ENCODE results near the gene HINT1. TPM values are rescaled to one million over a fixed set of nuclear protein-coding genes. Genes with fewer than 3 reads are reported as not detected.

The HINT1 gene
- total and polyA plus RNA-seq, 9 of the 15 experiments (the other 6 are each of a cell fraction or from before 2014, with no cell fraction given), result 296 to 1,027 (median 500) TPM

DNA sequence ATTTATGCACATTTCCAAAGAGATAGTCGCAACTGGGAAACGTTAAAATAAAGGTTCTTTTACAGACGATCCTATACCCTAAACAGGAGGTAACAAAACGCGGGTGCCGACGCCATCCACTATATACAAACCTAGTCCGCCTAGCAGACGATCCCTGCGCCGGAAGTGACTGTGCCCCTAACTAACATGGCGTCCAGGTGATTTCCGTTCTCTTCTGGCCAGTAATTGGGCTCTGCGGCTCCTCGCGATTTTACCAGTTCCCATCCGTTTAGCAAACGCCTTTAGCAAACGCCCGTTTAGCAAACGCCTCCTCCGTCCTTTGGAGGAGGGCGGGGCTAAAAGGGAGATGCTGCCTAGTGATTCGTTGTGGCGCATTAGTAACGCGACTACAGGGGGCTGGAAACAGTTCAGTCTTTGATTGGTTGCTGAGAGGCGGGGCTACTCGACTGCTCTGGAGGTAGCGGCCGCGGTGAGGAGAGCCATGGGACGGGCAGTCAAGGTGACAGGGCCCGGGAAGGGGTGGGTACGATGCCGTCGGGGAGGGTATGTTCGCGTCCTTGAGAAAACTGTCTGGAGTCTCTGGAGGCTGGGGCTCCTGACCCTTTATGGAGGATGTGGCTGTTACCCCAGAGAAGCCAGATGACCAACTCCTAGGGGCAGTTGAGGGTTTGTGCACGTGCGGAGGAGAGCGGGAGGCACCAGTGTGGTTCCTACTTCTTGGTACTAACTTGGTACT, 5.7 kb upstream of the HINT1 start, which contains the start of gene LYRM7 (continued):
- TF ChIP-seq, protein P1, sequence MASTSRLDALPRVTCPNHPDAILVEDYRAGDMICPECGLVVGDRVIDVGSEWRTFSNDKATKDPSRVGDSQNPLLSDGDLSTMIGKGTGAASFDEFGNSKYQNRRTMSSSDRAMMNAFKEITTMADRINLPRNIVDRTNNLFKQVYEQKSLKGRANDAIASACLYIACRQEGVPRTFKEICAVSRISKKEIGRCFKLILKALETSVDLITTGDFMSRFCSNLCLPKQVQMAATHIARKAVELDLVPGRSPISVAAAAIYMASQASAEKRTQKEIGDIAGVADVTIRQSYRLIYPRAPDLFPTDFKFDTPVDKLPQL (IDR thresholded peaks at IDR 0.05; ENCODE audit: extremely low read depth, insufficient read length), result no peak
- TF ChIP-seq NCOA6 (IDR thresholded peaks at IDR 0.05) (peak; percentile 74), ZKSCAN3 (CRISPR knock-in tag; IDR thresholded peaks at IDR 0.05) (no peak), NR4A1 (CRISPR knock-in tag; IDR thresholded peaks at IDR 0.05) (no peak), NR4A1 (tag; IDR thresholded peaks at IDR 0.05) (no peak), GATAD2B (IDR thresholded peaks at IDR 0.05; ENCODE audit: borderline replicate concordance) (no peak), ZNF121 (CRISPR knock-in tag; conservative IDR thresholded peaks at IDR 0.05) (no peak), SMARCC2 (IDR thresholded peaks at IDR 0.05; ENCODE audit: low read depth) (no peak), ZKSCAN1 (IDR thresholded peaks at IDR 0.05; ENCODE audit: low read depth, low read length) (no peak), TCFL5 (CRISPR knock-in tag; conservative IDR thresholded peaks at IDR 0.05) (no peak), HOXB6 (CRISPR knock-in tag; IDR thresholded peaks at IDR 0.05; ENCODE audit: borderline replicate concordance) (no peak), DDX20 (tag; IDR thresholded peaks at IDR 0.05; ENCODE audit: low read depth) (no peak), ZNF124 (CRISPR knock-in tag; IDR thresholded peaks at IDR 0.05) (no peak), FOXM1 (IDR thresholded peaks at IDR 0.05; ENCODE audit: low read depth) (peak; percentile 55; the same call in 1 of the 2 replicates), FOXM1 (CRISPR knock-in tag; IDR thresholded peaks at IDR 0.05; ENCODE audit: low read depth) (no peak), SMAD3 (CRISPR knock-in tag; conservative IDR thresholded peaks at IDR 0.05) (no peak), LARP7 (IDR thresholded peaks at IDR 0.05) (no peak), ZNF785 (CRISPR knock-in tag; IDR thresholded peaks at IDR 0.05) (no peak), DNMT1 (IDR thresholded peaks at IDR 0.05) (no peak), HMG20B (CRISPR knock-in tag; IDR thresholded peaks at IDR 0.05) (no peak), SP1 (CRISPR knock-in tag; IDR thresholded peaks at IDR 0.05) (peak; percentile 68), ZNF253 (CRISPR knock-in tag; conservative IDR thresholded peaks at IDR 0.05) (no peak), ZEB2 (IDR thresholded peaks at IDR 0.05) (no peak), TRIM24 (IDR thresholded peaks at IDR 0.05) (no peak), ZNF644 (tag; IDR thresholded peaks at IDR 0.05; ENCODE audit: low read depth) (no peak), EP300 (IDR thresholded peaks at IDR 0.05; ENCODE audit: low read length) (peak; percentile 41; the same call in 1 of the 2 replicates), STAT5B (CRISPR knock-in tag; IDR thresholded peaks at IDR 0.05) (no peak), STAT5A (IDR thresholded peaks at IDR 0.05; ENCODE audit: borderline replicate concordance, low read length) (no peak; the same call in 1 of the 2 replicates), SRSF7 (optimal IDR thresholded peaks at IDR 0.05; ENCODE audit: low read depth, low read length) (no peak)
- TF ChIP-seq, protein P2, sequence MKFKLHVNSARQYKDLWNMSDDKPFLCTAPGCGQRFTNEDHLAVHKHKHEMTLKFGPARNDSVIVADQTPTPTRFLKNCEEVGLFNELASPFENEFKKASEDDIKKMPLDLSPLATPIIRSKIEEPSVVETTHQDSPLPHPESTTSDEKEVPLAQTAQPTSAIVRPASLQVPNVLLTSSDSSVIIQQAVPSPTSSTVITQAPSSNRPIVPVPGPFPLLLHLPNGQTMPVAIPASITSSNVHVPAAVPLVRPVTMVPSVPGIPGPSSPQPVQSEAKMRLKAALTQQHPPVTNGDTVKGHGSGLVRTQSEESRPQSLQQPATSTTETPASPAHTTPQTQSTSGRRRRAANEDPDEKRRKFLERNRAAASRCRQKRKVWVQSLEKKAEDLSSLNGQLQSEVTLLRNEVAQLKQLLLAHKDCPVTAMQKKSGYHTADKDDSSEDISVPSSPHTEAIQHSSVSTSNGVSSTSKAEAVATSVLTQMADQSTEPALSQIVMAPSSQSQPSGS (CRISPR knock-in tag; IDR thresholded peaks at IDR 0.05), result no peak
- TF ChIP-seq, protein P3, sequence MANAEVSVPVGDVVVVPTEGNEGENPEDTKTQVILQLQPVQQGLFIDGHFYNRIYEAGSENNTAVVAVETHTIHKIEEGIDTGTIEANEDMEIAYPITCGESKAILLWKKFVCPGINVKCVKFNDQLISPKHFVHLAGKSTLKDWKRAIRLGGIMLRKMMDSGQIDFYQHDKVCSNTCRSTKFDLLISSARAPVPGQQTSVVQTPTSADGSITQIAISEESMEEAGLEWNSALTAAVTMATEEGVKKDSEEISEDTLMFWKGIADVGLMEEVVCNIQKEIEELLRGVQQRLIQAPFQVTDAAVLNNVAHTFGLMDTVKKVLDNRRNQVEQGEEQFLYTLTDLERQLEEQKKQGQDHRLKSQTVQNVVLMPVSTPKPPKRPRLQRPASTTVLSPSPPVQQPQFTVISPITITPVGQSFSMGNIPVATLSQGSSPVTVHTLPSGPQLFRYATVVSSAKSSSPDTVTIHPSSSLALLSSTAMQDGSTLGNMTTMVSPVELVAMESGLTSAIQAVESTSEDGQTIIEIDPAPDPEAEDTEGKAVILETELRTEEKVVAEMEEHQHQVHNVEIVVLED (CRISPR knock-in tag; IDR thresholded peaks at IDR 0.05), result no peak

Measured in K562 (cell line).